HG03066 (cell line): ENCODE measurements around the gene NOL4L.
"Not testable (repeated sequence)": the region's sequence is repeated elsewhere in the genome, so short reads cannot be mapped to it uniquely, and the experiment has no call there.

ENCODE experiments used
- ATAC-seq: cut with Tn5 transposase; IDR thresholded peaks from one replicate; pipeline ENCODE4 v1.9.1; 2021; ENCODE audit warnings: low read depth; ENCODE audit not compliant: unreplicated experiment

The NOL4L gene

GRCh38 chr20:32513031-32513866, 71.9 kb downstream of the NOL4L start:
- ATAC-seq: no peak

GRCh38 chr20:32512047-32512385, 73.1 kb downstream of the NOL4L start:
- no peak for ATAC-seq

- ATAC-seq: no peak
Measured at GRCh38 chr20:32511358-32512046, 73.6 kb downstream of the NOL4L start.

- ATAC-seq: no peak
Measured at GRCh38 chr20:32510601-32511357, 74.4 kb downstream of the NOL4L start.

- ATAC-seq: no peak
Measured at GRCh38 chr20:32510120-32510600, 75.0 kb downstream of the NOL4L start.

- ATAC-seq: no peak
Measured at GRCh38 chr20:32509639-32510066, 75.5 kb downstream of the NOL4L start.

- no peak for ATAC-seq
Measured at GRCh38 chr20:32508775-32509119, 76.4 kb downstream of the NOL4L start.

- no peak for ATAC-seq
Measured at GRCh38 chr20:32507998-32508774, 76.9 kb downstream of the NOL4L start.

GRCh38 chr20:32506721-32507120, 78.4 kb downstream of the NOL4L start:
- no peak for ATAC-seq

GRCh38 chr20:32505723-32506473, 79.2 kb downstream of the NOL4L start:
- no peak for ATAC-seq

- ATAC-seq: no peak
Measured at GRCh38 chr20:32501709-32502108, 83.4 kb downstream of the NOL4L start.

GRCh38 chr20:32497589-32498224, 87.4 kb downstream of the NOL4L start:
- ATAC-seq: no peak

- ATAC-seq: no peak
Measured at GRCh38 chr20:32496811-32497533, 88.2 kb downstream of the NOL4L start.

GRCh38 chr20:32495949-32496348, 89.2 kb downstream of the NOL4L start:
- no peak for ATAC-seq

- no peak for ATAC-seq
Measured at GRCh38 chr20:32495217-32495565, 89.9 kb downstream of the NOL4L start.

GRCh38 chr20:32494483-32495216, 90.5 kb downstream of the NOL4L start:
- no peak for ATAC-seq

- ATAC-seq: no peak
Measured at GRCh38 chr20:32493356-32493755, 91.8 kb downstream of the NOL4L start.

GRCh38 chr20:32491764-32492151, 93.4 kb downstream of the NOL4L start:
- not testable (repeated sequence) for ATAC-seq
